H1 (cell line): ENCODE measurements around the gene RNF2. TPM values are rescaled to one million over a fixed set of nuclear protein-coding genes. Genes with fewer than 3 reads are reported as not detected.

Source experiments
- CEBPB ChIP-seq: IDR thresholded peaks from 2 replicates; pipeline ENCODE4 v1.6.1; 2012; ENCODE audit warnings: low read depth, low read length
- CREB1 ChIP-seq: IDR thresholded peaks from 2 replicates; pipeline ENCODE4 v1.6.1; 2012; ENCODE audit warnings: inconsistent platforms
- KDM1A ChIP-seq: fragments of 200-600, 300-600 bp; sonication (generic); IDR thresholded peaks from 2 replicates; pipeline ENCODE4 v1.7.1; 2016; ENCODE audit warnings: mild to moderate bottlenecking, low read length, borderline replicate concordance
- NANOG ChIP-seq: IDR thresholded peaks from 2 replicates; pipeline ENCODE4 v1.6.1; 2011; ENCODE audit warnings: low read length, low read depth, mild to moderate bottlenecking, inconsistent platforms; ENCODE audit not compliant: insufficient read depth, poor library complexity, severe bottlenecking
- polyA plus RNA-seq, 7 experiments: library from polyadenylated mRNA; depleted of rRNA in 3 of 7; stranded (reverse) in 5 of 7; unstranded in 2 of 7; fragments of >200 nt in 5 of 7; fragments of 200-250 nt in 2 of 7; gene quantifications; 1 replicate in 5 of 7; 2 replicates in 1 of 7; 4 replicates in 1 of 7; pipeline versions ENCODE4 v1.2.1 to v1.2.3, GENCODE V29; 2011 to 2013; ENCODE audit warnings: missing spikeins in 2 of 7, mixed read lengths in 2 of 7
- total RNA-seq: library from RNA; stranded (reverse); fragmentation: NEBNext Ultra II Directional; extraction: Animal tissue kit (Norgen Biotek cat#: 25700); gene quantifications from 2 replicates; pipeline ENCODE4 v1.2.1, GENCODE V29; 2021
- TF ChIP-seq, protein P1 (sequence below): IDR thresholded peaks from 2 replicates; pipeline ENCODE4 v1.6.1; 2011; ENCODE audit warnings: low read depth, mild to moderate bottlenecking, low read length; ENCODE audit not compliant: insufficient read depth

RNF2 gene
- total and polyA plus RNA-seq, 2 of the 8 experiments (the other 6 are each of a cell fraction or from before 2014, with no cell fraction given), result 28.9 to 58.9 TPM

DNA sequence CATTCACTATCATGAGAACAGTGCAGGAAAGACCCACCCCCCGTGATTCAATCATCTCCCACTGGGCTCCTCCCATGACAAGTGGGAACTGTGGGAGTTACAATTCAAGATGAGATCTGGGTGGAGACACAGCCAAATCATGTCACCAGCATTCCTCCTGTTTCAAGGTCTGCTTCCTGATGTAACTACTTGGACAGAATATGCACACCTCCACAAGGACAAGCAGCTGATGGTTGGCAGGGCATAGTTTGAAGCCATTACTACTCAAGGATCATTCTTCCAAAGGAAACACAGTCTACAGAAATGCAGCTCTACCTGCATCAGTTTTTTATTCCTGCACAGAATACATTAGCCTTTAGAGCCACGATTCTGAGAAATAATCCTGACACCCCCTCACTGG, 28.5 kb upstream of the RNF2 start (continued):
- TF ChIP-seq CREB1 (no peak), NANOG (no peak), CEBPB (no peak), KDM1A (no peak)
- TF ChIP-seq, protein P1, sequence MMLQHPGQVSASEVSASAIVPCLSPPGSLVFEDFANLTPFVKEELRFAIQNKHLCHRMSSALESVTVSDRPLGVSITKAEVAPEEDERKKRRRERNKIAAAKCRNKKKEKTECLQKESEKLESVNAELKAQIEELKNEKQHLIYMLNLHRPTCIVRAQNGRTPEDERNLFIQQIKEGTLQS, result no peak
